Natural killer cell treated with Interleukin-12 subunit alpha and Interleukin-12 subunit beta and Interleukin-15 and Interleukin-18, amount 100 ng/mL, for 72 hours (primary cell): ENCODE measurements around the gene MID2. TPM values are rescaled to one million over a fixed set of nuclear protein-coding genes. Genes with fewer than 3 reads are reported as not detected.
"Not testable (repeated sequence)": the region's sequence is repeated elsewhere in the genome, so short reads cannot be mapped to it uniquely, and the experiment has no call there.

Experiments
- ATAC-seq, 2 donors: fragments of 150-1000 bp; cut with Tn5 transposase in 1 of 2; sonication (Bioruptor Pico), chemical (Tn5 transposase) in 1 of 2; 2 replicates each; pipeline ENCODE4 v1.10.0; 2021
- DNase-seq: peaks from one replicate; pipeline ENCODE4 v3.0.0; 2022; ENCODE audit warnings: low spot score
- H3K27ac Mint-ChIP-seq, 2 donors: 1 replicate in 1 of 2; 2 replicates in 1 of 2; pipeline ENCODE4 v1.8.0; 2022; ENCODE audit warnings: mixed read lengths in 2 of 2, mild to moderate bottlenecking in 1 of 2, moderate library complexity in 1 of 2
- H3K27me3 Mint-ChIP-seq, 2 donors: 1 replicate in 1 of 2; 2 replicates in 1 of 2; pipeline ENCODE4 v1.8.0; 2022; ENCODE audit warnings: mixed read lengths in 2 of 2
- H3K36me3 Mint-ChIP-seq: one replicate; pipeline ENCODE4 v1.8.0; 2022; ENCODE audit warnings: mixed read lengths
- H3K4me1 Mint-ChIP-seq, 2 donors: 1 replicate in 1 of 2; 2 replicates in 1 of 2; pipeline ENCODE4 v1.8.0; 2022; ENCODE audit warnings: low read depth in 2 of 2, mixed read lengths in 2 of 2, mild to moderate bottlenecking in 1 of 2
- H3K4me3 Mint-ChIP-seq: one replicate; pipeline ENCODE4 v1.8.0; 2022; ENCODE audit warnings: mixed read lengths
- H3K9me3 Mint-ChIP-seq: 2 replicates; pipeline ENCODE4 v1.8.0; 2022; ENCODE audit warnings: mixed read lengths
- total RNA-seq, 2 donors: library from RNA; stranded (reverse); gene quantifications; one replicate each; pipeline ENCODE4 v1.2.3, GENCODE V29; 2022

MID2 gene
- total RNA-seq, result 1 to 10 TPM in 1 of 2 donors, under 1 TPM in 1; 0.74 to 2.0 TPM

DNA sequence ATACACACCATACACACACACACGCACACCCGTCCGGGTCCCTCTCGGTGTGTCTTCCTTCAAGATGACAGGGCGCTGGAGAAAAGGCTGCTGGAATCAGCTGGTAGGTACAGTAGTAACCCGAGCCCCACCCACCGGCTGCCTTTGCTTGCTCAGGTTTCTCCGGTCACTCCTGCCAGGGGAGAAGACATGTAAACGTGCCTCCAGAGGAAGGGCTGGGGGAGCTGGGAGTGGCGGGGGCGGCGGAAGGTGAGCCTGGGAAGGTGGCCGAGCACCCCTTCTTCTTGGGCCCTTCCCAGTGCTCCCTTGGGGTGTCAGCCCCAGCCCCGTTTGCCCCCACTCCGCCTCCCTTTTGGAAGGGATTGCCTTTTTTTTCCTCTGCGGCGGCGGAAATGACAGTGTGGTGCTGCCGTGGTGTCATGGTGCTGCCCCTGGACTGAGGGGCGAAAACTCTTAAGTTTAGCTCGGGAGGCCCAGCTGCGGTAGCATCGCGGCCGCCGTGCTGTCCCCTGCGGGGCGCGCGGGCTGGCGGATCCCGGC lies at the start of gene MID2:
Gene MID2 (plus strand): TSS at position 169 of the 540 bp plus-strand sequence. CDS start 561 bp downstream, outside the sequence.
- ATAC-seq (peak; percentile 77 to 80), DNase-seq (peak; percentile 62)
- Mint-ChIP-seq H3K27ac (no peak within 1 kb of the TSS), H3K9me3 (no peaks in the 10 kb centered on the region), H3K27me3 (peaks cover 31 to 40% of the 10 kb centered on the region in 2 donors), H3K4me3 (peak within 1 kb of the TSS; percentile 67), H3K4me1 (peaks cover 8 to 15% of the 10 kb centered on the region in 2 donors), H3K36me3 (no peaks in the 10 kb centered on the region)

DNA sequence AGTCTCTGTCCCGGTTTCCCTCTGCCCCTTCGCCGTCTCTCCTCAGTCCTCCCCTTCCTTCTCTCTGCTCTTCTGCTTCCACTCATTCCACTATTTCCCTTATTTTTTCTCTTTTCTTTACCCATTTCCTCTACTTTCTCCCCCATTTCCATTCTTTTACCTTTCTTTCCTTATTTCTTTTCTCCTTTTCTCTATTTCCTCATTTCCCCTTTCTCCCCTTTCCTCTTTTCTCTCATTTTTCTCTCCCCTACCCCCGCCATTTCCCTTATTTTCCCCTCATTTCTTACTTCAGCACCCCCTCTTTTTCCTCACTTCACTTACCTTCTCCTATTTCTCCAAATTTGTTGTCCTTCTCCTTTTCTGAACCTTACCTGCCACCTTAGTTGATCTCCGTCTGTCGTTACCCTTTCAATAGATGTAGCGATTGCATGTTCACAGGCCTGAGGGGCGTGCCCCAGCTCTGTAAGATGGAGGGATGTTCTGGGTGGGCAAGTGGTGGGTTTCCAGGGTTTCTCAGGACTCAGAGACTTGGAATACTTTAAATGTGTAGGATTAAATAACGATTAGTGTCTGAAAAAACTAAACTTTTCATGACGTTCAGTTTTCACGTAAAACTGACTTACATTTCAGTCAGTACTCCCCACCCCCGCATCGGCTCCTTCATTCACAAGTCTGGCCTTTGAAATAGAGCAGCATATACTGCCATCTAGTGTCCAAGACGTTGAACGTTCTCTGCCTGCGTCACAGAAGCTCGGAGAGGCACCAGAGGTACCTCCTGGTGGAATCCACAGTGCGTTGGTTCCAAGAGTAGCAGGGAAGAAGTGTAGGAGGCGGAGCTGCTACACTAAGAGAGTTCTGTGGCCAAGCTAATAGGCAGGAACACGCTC lies 48.8 kb upstream of the MID2 start:
- Mint-ChIP-seq H3K4me3 (peak overlapping the region; percentile 84), H3K27me3 (peaks cover 0 to 17% of the 10 kb centered on the region in 2 donors), H3K4me1 (peaks cover 10 to 13% of the 10 kb centered on the region in 2 donors), H3K27ac (peak overlapping the region in 1 of 2 donors; percentile 40), H3K36me3 (no peaks in the 10 kb centered on the region), H3K9me3 (no peaks in the 10 kb centered on the region)
- ATAC-seq (peak; percentile 85), DNase-seq (peak; percentile 81)

- H3K9me3 Mint-ChIP-seq, result no peaks in the 10 kb centered on the region
- H3K36me3 Mint-ChIP-seq, result no peaks in the 10 kb centered on the region
- DNase-seq (no peak), ATAC-seq (no peak)
- H3K4me1 Mint-ChIP-seq, result peaks cover 10 to 13% of the 10 kb centered on the region in 2 donors
- peak within 1 kb of the TSS; percentile 84 for H3K4me3 Mint-ChIP-seq
- H3K27ac Mint-ChIP-seq, result peak within 1 kb of the TSS in 1 of 2 donors; percentile 40
- peaks cover 0 to 19% of the 10 kb centered on the region in 2 donors for H3K27me3 Mint-ChIP-seq
Observed at GRCh38 chrX:107777536-107777832, 48.2 kb upstream of the MID2 start, which contains the start of gene NCBP2L. NCBP2L (plus strand) TSS chrX:107777733; CDS start chrX:107794221, 16,488 bp downstream.

DNA sequence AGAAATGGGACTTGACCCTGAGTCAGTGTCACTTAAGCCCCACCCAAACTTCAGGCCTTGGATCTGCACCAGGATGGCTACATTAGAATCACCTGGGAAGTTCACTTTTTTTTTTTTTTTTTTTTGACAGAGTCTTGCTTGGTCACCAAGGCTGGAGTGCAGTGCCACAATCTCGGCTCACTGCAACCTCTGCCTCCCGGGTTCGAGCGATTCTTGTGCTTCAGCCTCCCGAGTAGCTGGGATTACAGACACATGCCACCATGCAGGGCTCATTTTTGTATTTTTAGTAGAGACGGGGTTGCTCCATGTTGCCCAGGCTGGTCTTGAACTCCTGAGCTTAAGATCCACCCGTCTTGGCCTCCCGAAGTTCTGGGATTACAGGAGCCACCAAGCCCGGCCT lies 45.1 kb upstream of the MID2 start:
- Mint-ChIP-seq H3K4me3 (no peak overlapping the region), H3K36me3 (no peaks in the 10 kb centered on the region), H3K27ac (no peak overlapping the region), H3K4me1 (peaks cover 10 to 13% of the 10 kb centered on the region in 2 donors), H3K9me3 (no peaks in the 10 kb centered on the region), H3K27me3 (peaks cover 0 to 14% of the 10 kb centered on the region in 2 donors)
- DNase-seq (no peak), ATAC-seq (no peak)

GRCh38 chrX:107787827-107788226 lies 37.8 kb upstream of the MID2 start:
- Mint-ChIP-seq H3K9me3 (no peaks in the 10 kb centered on the region), H3K4me3 (no peak overlapping the region), H3K27ac (no peak overlapping the region), H3K36me3 (no peaks in the 10 kb centered on the region), H3K27me3 (peaks cover 6 to 17% of the 10 kb centered on the region in 2 donors), H3K4me1 (no peaks in the 10 kb centered on the region)
- DNase-seq (no peak), ATAC-seq (no peak)

- Mint-ChIP-seq H3K9me3 (no peaks in the 10 kb centered on the region), H3K27ac (no peak overlapping the region), H3K27me3 (peaks cover 15 to 26% of the 10 kb centered on the region in 2 donors), H3K4me3 (no peak overlapping the region), H3K36me3 (no peaks in the 10 kb centered on the region), H3K4me1 (no peaks in the 10 kb centered on the region)
- no peak for ATAC-seq
- no peak for DNase-seq
Observed at GRCh38 chrX:107804427-107804826, 21.2 kb upstream of the MID2 start.

- Mint-ChIP-seq H3K27ac (no peak overlapping the region), H3K36me3 (no peaks in the 10 kb centered on the region), H3K27me3 (peaks cover 15 to 22% of the 10 kb centered on the region in 2 donors), H3K4me1 (no peaks in the 10 kb centered on the region), H3K9me3 (no peaks in the 10 kb centered on the region), H3K4me3 (no peak overlapping the region)
- no peak for DNase-seq
- ATAC-seq, result no peak
Observed at GRCh38 chrX:107805179-107805578, 20.5 kb upstream of the MID2 start.

DNA sequence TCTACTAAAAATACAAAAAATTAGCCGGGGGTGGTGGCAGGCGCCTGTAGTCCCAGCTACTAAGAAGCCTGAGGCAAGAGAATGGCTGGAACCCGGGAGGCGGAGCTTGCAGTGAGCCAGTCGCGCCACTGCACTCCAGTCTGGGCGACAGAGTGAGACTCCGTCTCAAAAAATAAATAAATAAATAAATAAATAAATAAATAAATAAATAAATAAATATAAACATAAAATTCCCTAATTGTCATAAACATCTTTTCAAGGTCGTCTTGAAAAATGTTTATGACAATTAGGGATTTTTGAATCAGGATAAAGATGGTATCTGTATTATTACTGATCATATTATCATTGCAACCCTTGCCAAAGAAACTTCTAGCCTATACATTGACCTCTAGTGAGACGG lies 15.6 kb upstream of the MID2 start:
- H3K4me1 Mint-ChIP-seq, H3K4me3 Mint-ChIP-seq, H3K36me3 Mint-ChIP-seq, H3K9me3 Mint-ChIP-seq, H3K27ac Mint-ChIP-seq, DNase-seq, ATAC-seq: not testable (repeated sequence)
- peaks cover 22 to 33% of the 10 kb centered on the region in 2 donors for H3K27me3 Mint-ChIP-seq

DNA sequence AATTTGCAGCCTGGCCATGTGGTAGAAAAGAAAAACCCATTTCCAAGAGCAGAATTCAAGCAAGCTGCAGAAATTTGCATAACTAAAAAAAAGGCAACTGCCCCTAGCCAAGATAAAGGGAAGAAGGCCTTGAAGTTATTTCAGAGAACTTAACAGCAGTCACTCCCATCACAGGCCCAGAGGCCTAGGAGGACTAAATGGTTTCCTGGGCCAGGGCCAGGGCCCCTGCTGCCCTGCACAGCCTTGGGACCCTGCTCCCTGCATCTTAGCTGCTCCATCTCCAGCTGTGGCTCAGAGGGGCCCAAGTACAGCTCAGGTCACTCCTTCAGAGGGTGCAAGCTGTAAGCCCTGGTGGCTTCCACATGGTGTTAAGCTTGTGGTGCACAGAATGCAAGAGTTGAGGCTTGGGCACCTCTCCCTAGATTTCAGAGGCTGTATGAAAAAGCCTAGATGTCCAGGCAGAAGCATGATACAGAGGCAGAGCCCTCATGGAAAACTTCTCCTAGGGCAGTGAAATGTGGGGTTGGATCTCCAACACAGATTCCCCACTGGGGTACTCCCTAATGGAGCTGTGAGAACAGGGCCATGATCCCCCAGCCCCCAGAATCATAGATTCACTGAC lies 6.7 kb upstream of the MID2 start:
- ATAC-seq (no peak), DNase-seq (no peak)
- H3K27me3 Mint-ChIP-seq, result peaks cover 8 to 10% of the 10 kb centered on the region in 2 donors
- no peaks in the 10 kb centered on the region for H3K9me3 Mint-ChIP-seq
- H3K36me3 Mint-ChIP-seq, result no peaks in the 10 kb centered on the region
- H3K27ac Mint-ChIP-seq, result no peak overlapping the region
- H3K4me1 Mint-ChIP-seq, result peaks cover 0 to 4% of the 10 kb centered on the region in 2 donors
- H3K4me3 Mint-ChIP-seq, result no peak overlapping the region

- H3K4me1 Mint-ChIP-seq, result peaks cover 8 to 15% of the 10 kb centered on the region in 2 donors
- no peak for ATAC-seq
Observed at GRCh38 chrX:107823042-107823441, 2.6 kb upstream of the MID2 start.

DNA sequence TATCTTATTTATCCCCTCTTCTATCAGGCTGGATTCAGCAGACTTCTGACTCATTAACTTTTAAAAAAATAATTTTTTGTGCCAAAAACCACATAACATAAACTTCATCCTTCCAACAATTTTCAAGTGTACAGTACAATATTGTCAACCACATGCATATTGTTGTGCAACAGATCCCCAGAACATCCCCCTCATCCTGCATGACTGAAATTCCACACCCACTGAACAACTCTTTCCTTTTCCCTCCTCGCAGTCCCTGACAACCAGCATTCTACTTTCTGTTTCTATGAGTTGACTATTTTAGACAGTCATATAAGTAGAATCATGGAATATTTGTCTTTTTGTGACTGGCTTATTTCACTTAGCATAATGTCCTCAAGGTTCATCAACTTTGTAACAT lies 2.2 kb upstream of the MID2 start:
- Mint-ChIP-seq H3K27ac (no peak overlapping the region), H3K9me3 (no peaks in the 10 kb centered on the region), H3K4me3 (no peak overlapping the region), H3K4me1 (peaks cover 8 to 15% of the 10 kb centered on the region in 2 donors), H3K27me3 (peaks cover 31 to 35% of the 10 kb centered on the region in 2 donors), H3K36me3 (no peaks in the 10 kb centered on the region)
- ATAC-seq (no peak), DNase-seq (no peak)

More at GRCh38 chrX:107823042-107823441, 2.6 kb upstream of the MID2 start:
- no peak overlapping the region for H3K4me3 Mint-ChIP-seq
- H3K9me3 Mint-ChIP-seq, result no peaks in the 10 kb centered on the region
- H3K36me3 Mint-ChIP-seq, result no peaks in the 10 kb centered on the region
- H3K27ac Mint-ChIP-seq, result no peak overlapping the region
- H3K27me3 Mint-ChIP-seq, result peaks cover 30 to 35% of the 10 kb centered on the region in 2 donors
- no peak for DNase-seq

DNA sequence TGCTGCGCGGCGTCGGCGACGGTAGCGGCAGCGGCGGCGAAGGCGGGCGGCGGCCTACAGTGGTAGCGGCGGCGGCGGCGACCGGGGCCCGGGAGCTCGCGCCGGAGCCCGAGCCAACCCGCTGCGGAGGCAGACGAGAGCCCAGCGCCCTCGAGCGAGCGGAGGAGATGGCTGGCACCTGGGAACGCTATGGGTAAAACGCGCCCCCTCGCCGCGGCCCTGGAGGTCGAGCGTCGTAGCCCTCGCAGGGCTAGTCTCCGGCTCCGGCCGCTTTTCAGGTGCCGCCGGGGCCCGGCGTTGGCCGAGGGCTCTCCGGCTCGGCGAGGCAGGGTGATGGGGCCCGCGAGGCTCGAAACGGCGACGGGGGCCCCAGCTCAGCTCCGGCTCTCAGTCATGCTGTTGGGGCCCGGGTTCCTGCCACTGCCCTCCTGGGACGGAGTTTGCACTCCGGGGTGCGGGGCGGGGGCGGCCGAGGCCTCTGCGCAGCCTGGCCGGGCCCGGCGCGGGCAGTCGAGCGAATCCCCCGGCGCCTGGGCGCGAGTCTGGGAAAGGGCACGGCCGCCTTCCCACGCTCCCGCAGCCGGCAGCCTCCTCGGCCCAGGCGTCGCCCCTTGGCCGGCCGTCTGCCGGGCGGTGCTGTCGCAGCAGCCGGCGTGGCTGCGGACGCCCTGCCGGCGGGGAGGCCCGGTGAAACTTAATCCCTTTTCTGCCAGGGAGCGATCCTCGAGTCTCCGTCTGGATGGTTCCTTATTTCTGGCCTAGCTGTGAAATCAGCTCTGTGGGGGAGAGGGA lies 768 bp downstream of the MID2 start:
- Mint-ChIP-seq H3K27ac (no peak overlapping the region), H3K4me3 (peak overlapping the region; percentile 67), H3K9me3 (no peaks in the 10 kb centered on the region), H3K27me3 (peaks cover 31 to 44% of the 10 kb centered on the region in 2 donors), H3K36me3 (no peaks in the 10 kb centered on the region), H3K4me1 (peaks cover 8 to 15% of the 10 kb centered on the region in 2 donors)
- no peak for DNase-seq
- peak; percentile 72 to 75 for ATAC-seq
